SK-N-SH (cell line): Measurements from ENCODE around the gene PDGFB. TPM values are rescaled to one million over a fixed set of nuclear protein-coding genes. Genes with fewer than 3 reads are reported as not detected.
A peak's percentile ranks its signal among the peaks of the same experiment; 100 is the strongest.

Source experiments
- CTCF ChIA-PET: fragments of 300-600, 350-600 bp; formaldehyde crosslinking; extraction: SDS; loops from one replicate; lab custom pipeline; 2021; lab: Yijun Ruan, JAX
- POLR2A ChIA-PET: fragments of 350-600 bp; sonication (Branson Sonifier 250); formaldehyde crosslinking; extraction: SDS; loops from one replicate; lab custom pipeline; 2020; ENCODE audit warnings: antibody characterized with exemption, inconsistent platforms; lab: Yijun Ruan, JAX
- DNase-seq: peaks from one replicate; pipeline ENCODE4 v3.0.0; 2012
- H2AFZ ChIP-seq: fragments of 200-600 bp; sonication (generic); 2 replicates; pipeline ENCODE4 v1.8.1; 2016; ENCODE audit warnings: antibody characterized with exemption, mild to moderate bottlenecking, low read depth
- H3F3A ChIP-seq: fragments of 200-600 bp; sonication (generic); replicated peaks from 2 replicates; pipeline ENCODE3; 2016; ENCODE audit warnings: antibody characterized with exemption, mild to moderate bottlenecking; ENCODE audit not compliant: insufficient read depth
- H3K27ac ChIP-seq, 2 experiments: fragments of 200-500 bp in 1 of 2; fragments of 200-600 bp in 1 of 2; sonication (Bioruptor generic) in 1 of 2; sonication (generic), shearing (Covaris generic) in 1 of 2; 2 replicates each; pipeline versions ENCODE4 v1.5.1 to v1.6.1; 2014 to 2016; ENCODE audit warnings: low read depth in 2 of 2, inconsistent platforms in 1 of 2, low read length in 1 of 2, mild to moderate bottlenecking in 1 of 2, mixed read lengths in 1 of 2
- H3K27me3 ChIP-seq: fragments of 200-600 bp; sonication (generic), shearing (Covaris generic); 2 replicates; pipeline ENCODE4 v1.6.1; 2016; ENCODE audit warnings: mixed run types; ENCODE audit not compliant: insufficient read depth
- H3K36me3 ChIP-seq, 2 experiments: fragments of 200-500 bp in 1 of 2; fragments of 200-600 bp in 1 of 2; sonication (Bioruptor generic) in 1 of 2; sonication (generic) in 1 of 2; replicated peaks in 1 of 2; 2 replicates each; pipeline versions ENCODE3 to v1.5.1; 2014 to 2016; ENCODE audit warnings: low read length in 1 of 2, mild to moderate bottlenecking in 1 of 2; ENCODE audit not compliant: insufficient read depth in 2 of 2, control insufficient read depth in 1 of 2
- H3K4me1 ChIP-seq, 2 experiments: fragments of 200-500 bp in 1 of 2; fragments of 200-600 bp in 1 of 2; sonication (Bioruptor generic) in 1 of 2; sonication (generic), shearing (Covaris generic) in 1 of 2; 2 replicates each; pipeline versions ENCODE4 v1.5.1 to v1.6.1; 2014 to 2016; ENCODE audit warnings: low read depth in 1 of 2, low read length in 1 of 2, mixed run types in 1 of 2; ENCODE audit not compliant: insufficient read depth in 2 of 2, control insufficient read depth in 1 of 2
- H3K4me2 ChIP-seq: fragments of 200-600 bp; sonication (generic), shearing (Covaris generic); 2 replicates; pipeline ENCODE4 v1.6.1; 2017; ENCODE audit warnings: mixed run types
- H3K4me3 ChIP-seq, 2 experiments: fragments of 200-500 bp in 1 of 2; fragments of 200-600 bp in 1 of 2; sonication (Bioruptor generic) in 1 of 2; sonication (generic), shearing (Covaris generic) in 1 of 2; 2 replicates each; pipeline versions ENCODE4 v1.5.1 to v1.8.1; 2014 to 2016; ENCODE audit warnings: low read depth in 2 of 2, inconsistent platforms in 1 of 2, low read length in 1 of 2, mild to moderate bottlenecking in 1 of 2, mixed read lengths in 1 of 2, moderate library complexity in 1 of 2
- H3K79me2 ChIP-seq: fragments of 200-600 bp; sonication (generic); 2 replicates; pipeline ENCODE4 v1.8.1; 2017; ENCODE audit warnings: mild to moderate bottlenecking; ENCODE audit not compliant: insufficient read depth
- H3K9ac ChIP-seq: fragments of 200-600 bp; sonication (generic); 2 replicates; pipeline ENCODE4 v1.6.1; 2017; ENCODE audit warnings: mixed run types
- H3K9me2 ChIP-seq: fragments of 200-600 bp; sonication (generic); 2 replicates; pipeline ENCODE4 v1.6.1; 2017; ENCODE audit warnings: mixed run types
- H3K9me3 ChIP-seq: fragments of 200-600 bp; sonication (generic); 2 replicates; pipeline ENCODE4 v1.6.1; 2017; ENCODE audit warnings: mixed run types, mild to moderate bottlenecking, moderate library complexity
- H4K20me1 ChIP-seq: fragments of 200-600 bp; sonication (generic); 2 replicates; pipeline ENCODE4 v1.6.1; 2017; ENCODE audit warnings: mild to moderate bottlenecking, mixed run types; ENCODE audit not compliant: insufficient read depth
- CHD2 ChIP-seq: fragments of 150-350 bp; IDR thresholded peaks from 2 replicates; pipeline ENCODE4 v1.6.1; 2018; ENCODE audit warnings: low read length; ENCODE audit not compliant: partially characterized antibody
- ELF1 ChIP-seq: IDR thresholded peaks from 2 replicates; pipeline ENCODE4 v1.4.0; 2012
- EP300 ChIP-seq, 2 experiments: IDR thresholded peaks; 2 replicates each; pipeline versions ENCODE4 v1.4.0 to v1.6.1; 2012; ENCODE audit warnings: borderline replicate concordance in 1 of 2, low read depth in 1 of 2, low read length in 1 of 2
- EZH2phosphoT487 ChIP-seq: fragments of 200-600 bp; sonication (generic); IDR thresholded peaks from 2 replicates; pipeline ENCODE4 v1.6.1; 2017; ENCODE audit warnings: low read depth, mixed run types, mild to moderate bottlenecking, antibody characterized with exemption, moderate library complexity, borderline replicate concordance
- FOSL2 ChIP-seq: IDR thresholded peaks from 2 replicates; pipeline ENCODE4 v1.4.0; 2012; ENCODE audit warnings: low read depth, mild to moderate bottlenecking, moderate library complexity, borderline replicate concordance
- FOXM1 ChIP-seq: IDR thresholded peaks from 2 replicates; pipeline ENCODE4 v1.4.0; 2012; ENCODE audit warnings: low read depth, mild to moderate bottlenecking
- GABPA ChIP-seq: IDR thresholded peaks from 2 replicates; pipeline ENCODE4 v1.4.0; 2012; ENCODE audit warnings: low read depth, mild to moderate bottlenecking
- JUND ChIP-seq: IDR thresholded peaks from 2 replicates; pipeline ENCODE4 v1.4.0; 2012
- MAX ChIP-seq: IDR thresholded peaks from 2 replicates; pipeline ENCODE4 v1.4.0; 2012; ENCODE audit warnings: low read depth
- MXI1 ChIP-seq: IDR thresholded peaks from 2 replicates; pipeline ENCODE4 v1.6.1; 2012; ENCODE audit warnings: mild to moderate bottlenecking, low read depth, low read length, improper control_type of control experiment
- NFIC ChIP-seq: IDR thresholded peaks from 2 replicates; pipeline ENCODE4 v1.4.0; 2012; ENCODE audit warnings: borderline replicate concordance
- POLR2AphosphoS5 ChIP-seq: IDR thresholded peaks from 2 replicates; pipeline ENCODE4 v1.6.1; 2012; ENCODE audit warnings: low read depth, low read length
- RAD21 ChIP-seq: IDR thresholded peaks from 2 replicates; pipeline ENCODE4 v1.6.1; 2012; ENCODE audit warnings: mild to moderate bottlenecking, low read length
- RCOR1 ChIP-seq: fragments of 150-350 bp; IDR thresholded peaks from 2 replicates; pipeline ENCODE4 v1.6.1; 2017; ENCODE audit warnings: antibody characterized with exemption, low read length
- RXRA ChIP-seq: IDR thresholded peaks from 2 replicates; pipeline ENCODE4 v1.4.0; 2012; ENCODE audit warnings: low read depth, mild to moderate bottlenecking, borderline replicate concordance
- SIN3A ChIP-seq: IDR thresholded peaks from 2 replicates; pipeline ENCODE4 v1.6.1; 2012; ENCODE audit warnings: low read depth, mild to moderate bottlenecking, low read length, moderate library complexity, borderline replicate concordance
- SMC3 ChIP-seq: IDR thresholded peaks from 2 replicates; pipeline ENCODE4 v1.6.1; 2012; ENCODE audit warnings: low read depth, low read length, improper control_type of control experiment
- TAF1 ChIP-seq: IDR thresholded peaks from 2 replicates; pipeline ENCODE4 v1.6.1; 2012; ENCODE audit warnings: low read depth, mild to moderate bottlenecking, low read length, moderate library complexity, borderline replicate concordance
- TEAD4 ChIP-seq: IDR thresholded peaks from 2 replicates; pipeline ENCODE4 v1.4.0; 2012; ENCODE audit warnings: mild to moderate bottlenecking, borderline replicate concordance; ENCODE audit not compliant: insufficient read depth
- USF1 ChIP-seq: IDR thresholded peaks from 2 replicates; pipeline ENCODE4 v1.4.0; 2012; ENCODE audit warnings: low read depth, borderline replicate concordance
- USF2 ChIP-seq: fragments of 150-350 bp; IDR thresholded peaks from 2 replicates; pipeline ENCODE4 v1.6.1; 2017; ENCODE audit warnings: antibody characterized with exemption, low read length, low read depth, borderline replicate concordance
- ZBTB33 ChIP-seq: IDR thresholded peaks from 2 replicates; pipeline ENCODE4 v1.4.0; 2012; ENCODE audit warnings: low read depth, borderline replicate concordance
- WGBS: methylation state at CpG from one replicate; pipeline ENCODE4 v1.1.6; 2017; ENCODE audit warnings: low lambda C conversion rate; 5-methylcytosine and 5-hydroxymethylcytosine counted together
- polyA plus RNA-seq, 3 experiments: library from polyadenylated mRNA; depleted of rRNA; stranded (reverse); fragments of >200 nt; gene quantifications; 2 replicates each; pipeline ENCODE4 v1.2.3, GENCODE V29; 2012

PDGFB gene
- polyA plus RNA-seq, 1 of the 3 experiments (the other 2 are of a cell fraction): 0.44 TPM

GRCh38 chr22:39183991-39184585 is 60.7 kb downstream of the PDGFB start:
- Histone ChIP-seq H3K4me1 (peaks cover 0 to 11% of the 10 kb centered on the region in 2 experiments; a peak in 1 of 4 replicates), H2AFZ (no peak overlapping the region), H3F3A (no peaks in the 10 kb centered on the region), H3K9me3 (no peaks in the 10 kb centered on the region), H3K27ac (peak overlapping the region in 1 of 2 experiments; percentile 22; a peak in 1 of 4 replicates), H3K27me3 (no peaks in the 10 kb centered on the region), H3K9ac (no peak overlapping the region), H3K36me3 (no peaks in the 10 kb centered on the region), H3K4me3 (no peak overlapping the region), H3K4me2 (no peak overlapping the region), H3K9me2 (no peaks in the 10 kb centered on the region), H4K20me1 (no peaks in the 10 kb centered on the region), H3K79me2 (no peaks in the 10 kb centered on the region)
- 78% methylated on average over 9 of the region's 13 CpGs for WGBS
- DNase-seq: no peak
- TF ChIP-seq ELF1 (no peak), POLR2AphosphoS5 (no peak), FOSL2 (no peak), SIN3A (no peak), EZH2phosphoT487 (no peak), RXRA (no peak), TEAD4 (no peak), ZBTB33 (no peak), TAF1 (no peak), CHD2 (no peak)
- CTCF ChIA-PET: interaction anchor here (1.0 to 1.1 kb wide), 2 partner anchors 128 to 346 kb away, joined by 3 read pairs; no protein-coding TSS in a partner anchor
- POLR2A ChIA-PET: interaction anchor here (1.0 kb wide), 2 partner anchors 135 to 136 kb away, joined by 3 read pairs; no protein-coding TSS in a partner anchor

GRCh38 chr22:39182478-39183030 is 62.2 kb downstream of the PDGFB start:
- Histone ChIP-seq H3K9me3 (no peaks in the 10 kb centered on the region), H3K79me2 (no peaks in the 10 kb centered on the region), H3K27me3 (no peaks in the 10 kb centered on the region), H3K4me2 (no peak overlapping the region), H3K4me1 (peaks cover 0 to 11% of the 10 kb centered on the region in 2 experiments; a peak in 1 of 4 replicates), H3F3A (no peaks in the 10 kb centered on the region), H3K27ac (no peak overlapping the region), H3K4me3 (no peak overlapping the region)
- CTCF ChIA-PET: interaction anchor here (1.7 kb wide), 1 partner anchor 11 kb away, joined by 5 read pairs; no protein-coding TSS in a partner anchor
- DNase-seq: no peak
- TF ChIP-seq EP300 (IDR thresholded peaks at IDR 0.05; ENCODE audit: borderline replicate concordance in 1 of 2, low read depth in 1 of 2, low read length in 1 of 2) (no peak), USF2 (no peak), ELF1 (no peak), RXRA (no peak), JUND (no peak), USF1 (no peak), RAD21 (no peak), CHD2 (no peak), MXI1 (no peak), GABPA (no peak), MAX (no peak), NFIC (no peak), TEAD4 (no peak), RCOR1 (no peak), SMC3 (no peak), SIN3A (no peak), FOXM1 (no peak)
- TF ChIP-seq, all 33 proteins: peak for 0
- Histone ChIP-seq H2AFZ (no peak overlapping the region), H4K20me1 (no peaks in the 10 kb centered on the region), H3K36me3 (no peaks in the 10 kb centered on the region), H3K9ac (no peak overlapping the region), H3K9me2 (no peaks in the 10 kb centered on the region)
- WGBS: 93% methylated on average over 3 of the region's 6 CpGs
- POLR2A ChIA-PET: no interaction called here
